Spleen (tissue), 7 donors: Measurements from ENCODE around the gene EIF2B1.

Experiments used
- POLR2A ChIP-seq, 3 donors: fragments of 450-650 bp; IDR thresholded peaks; one replicate each; pipeline ENCODE4 v1.5.1; 2017; ENCODE audit warnings: antibody characterized with exemption in 3 of 3, mild to moderate bottlenecking in 1 of 3
- POLR2AphosphoS5 ChIP-seq, 3 donors: sonication (generic); formaldehyde crosslinking; IDR thresholded peaks; one replicate each; pipeline ENCODE4 v1.5.1; 2017; ENCODE audit warnings: antibody characterized with exemption in 3 of 3
- TF ChIP-seq, protein P1 (sequence below), 11 experiments: fragments of 200-600 bp in 7 of 11; fragments of 450-650 bp in 4 of 11; sonication (generic) in 4 of 11; IDR thresholded peaks in 8 of 11; conservative IDR thresholded peaks in 3 of 11; 1 replicate in 7 of 11; 2 replicates in 4 of 11; pipeline versions ENCODE4 v1.4.0 to v1.8.0; 2016 to 2021; ENCODE audit warnings: antibody characterized with exemption in 11 of 11, inconsistent platforms in 4 of 11, mild to moderate bottlenecking in 1 of 11
- donor health status: DM: no; HTN: no; CAD: no; lungs with moderate emphysema.
- donor health status: DM: no; HTN: no; CAD: no.
- donor health status: DM: no; HTN: no; CAD: no.

DNA sequence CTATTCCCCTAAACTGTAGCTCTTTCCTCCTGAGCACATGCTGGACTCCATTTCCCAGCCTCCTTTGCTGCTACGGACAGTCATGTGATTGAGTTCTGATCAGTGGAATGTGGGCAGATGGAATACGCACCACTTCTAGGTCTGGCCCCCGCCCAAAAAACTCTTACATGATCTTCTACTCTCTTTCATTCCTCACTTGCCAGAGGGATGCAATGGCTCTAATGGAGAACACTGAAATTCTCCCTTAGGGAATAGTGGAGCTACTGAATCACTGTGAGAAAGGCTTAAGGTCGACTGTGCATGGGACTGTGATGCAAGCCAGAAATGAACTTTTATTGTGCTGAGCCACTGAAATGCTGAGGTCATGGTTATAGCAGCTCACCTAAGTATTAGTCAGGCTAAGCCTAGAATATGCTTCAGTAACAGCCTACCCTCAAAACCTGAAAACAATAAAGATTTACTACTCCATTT, 62.1 kb downstream of the EIF2B1 start:
- TF ChIP-seq POLR2A (IDR thresholded peaks at IDR 0.05), result no peak
- TF ChIP-seq, protein P1, sequence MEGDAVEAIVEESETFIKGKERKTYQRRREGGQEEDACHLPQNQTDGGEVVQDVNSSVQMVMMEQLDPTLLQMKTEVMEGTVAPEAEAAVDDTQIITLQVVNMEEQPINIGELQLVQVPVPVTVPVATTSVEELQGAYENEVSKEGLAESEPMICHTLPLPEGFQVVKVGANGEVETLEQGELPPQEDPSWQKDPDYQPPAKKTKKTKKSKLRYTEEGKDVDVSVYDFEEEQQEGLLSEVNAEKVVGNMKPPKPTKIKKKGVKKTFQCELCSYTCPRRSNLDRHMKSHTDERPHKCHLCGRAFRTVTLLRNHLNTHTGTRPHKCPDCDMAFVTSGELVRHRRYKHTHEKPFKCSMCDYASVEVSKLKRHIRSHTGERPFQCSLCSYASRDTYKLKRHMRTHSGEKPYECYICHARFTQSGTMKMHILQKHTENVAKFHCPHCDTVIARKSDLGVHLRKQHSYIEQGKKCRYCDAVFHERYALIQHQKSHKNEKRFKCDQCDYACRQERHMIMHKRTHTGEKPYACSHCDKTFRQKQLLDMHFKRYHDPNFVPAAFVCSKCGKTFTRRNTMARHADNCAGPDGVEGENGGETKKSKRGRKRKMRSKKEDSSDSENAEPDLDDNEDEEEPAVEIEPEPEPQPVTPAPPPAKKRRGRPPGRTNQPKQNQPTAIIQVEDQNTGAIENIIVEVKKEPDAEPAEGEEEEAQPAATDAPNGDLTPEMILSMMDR (IDR thresholded peaks at IDR 0.05 in 8 of 11, conservative IDR thresholded peaks at IDR 0.05 in 3 of 11), result no peak
- no peak for TF ChIP-seq POLR2AphosphoS5 (IDR thresholded peaks at IDR 0.05)
